ENCODE measurements around the gene MOB2.
A peak's percentile ranks its signal among the peaks of the same experiment; 100 is the strongest.

Gene MOB2

GRCh38 chr11:1468002-1468401 lies 18.6 kb downstream of the MOB2 start:
- Histone ChIP-seq H3K9me3 (no peaks in the 10 kb centered on the region), H3K36me3 (peaks cover 46 to 98% (median 62%) of the 10 kb centered on the region in 3 donors)

GRCh38 chr11:1467270-1467669 lies 19.3 kb downstream of the MOB2 start:
- H3K27ac ChIP-seq, result peak overlapping the region; percentile 74 to 78
- no peaks in the 10 kb centered on the region for H3K27me3 ChIP-seq
- H3K4me1 ChIP-seq, result peaks cover 0 to 56% (median 21%) of the 10 kb centered on the region in 4 donors
- TF ChIP-seq CTCF (IDR thresholded peaks at IDR 0.05), result no peak
- no peak for DNase-seq
- H3K4me3 ChIP-seq, result no peak overlapping the region
- intact Hi-C loops (cut with DNase I; ENCODE audit: low total_unique reads), result no loop called here
- H3K36me3 ChIP-seq, result peaks cover 46 to 98% (median 58%) of the 10 kb centered on the region in 3 donors
- no peaks in the 10 kb centered on the region for H3K9me3 ChIP-seq

More at GRCh38 chr11:1468002-1468401, 18.6 kb downstream of the MOB2 start:
- H3K27me3 ChIP-seq, result no peaks in the 10 kb centered on the region
- peaks cover 0 to 48% (median 17%) of the 10 kb centered on the region in 4 donors for H3K4me1 ChIP-seq
- peak overlapping the region; percentile 74 to 78 for H3K27ac ChIP-seq
- intact Hi-C loops (cut with DNase I; ENCODE audit: low total_unique reads), result no loop called here
- no peak overlapping the region for H3K4me3 ChIP-seq
- DNase-seq, result peak in 1 of 2 donors; percentile 94
- TF ChIP-seq CTCF (IDR thresholded peaks at IDR 0.05), result no peak

- intact Hi-C loops (cut with DNase I; ENCODE audit: low total_unique reads), result no loop called here
- no peak for TF ChIP-seq CTCF (IDR thresholded peaks at IDR 0.05)
- peak overlapping the region; percentile 74 to 78 for H3K27ac ChIP-seq
- peaks cover 0 to 61% (median 26%) of the 10 kb centered on the region in 4 donors for H3K4me1 ChIP-seq
- no peak for DNase-seq
- H3K27me3 ChIP-seq, result no peaks in the 10 kb centered on the region
- H3K36me3 ChIP-seq, result peaks cover 45 to 98% (median 53%) of the 10 kb centered on the region in 3 donors
- H3K9me3 ChIP-seq, result no peaks in the 10 kb centered on the region
- no peak overlapping the region for H3K4me3 ChIP-seq
Measured at GRCh38 chr11:1466784-1467183, 19.8 kb downstream of the MOB2 start.

- H3K4me1 ChIP-seq, result peaks cover 0 to 74% (median 52%) of the 10 kb centered on the region in 4 donors
- DNase-seq, result no peak
- no peak overlapping the region for H3K4me3 ChIP-seq
- intact Hi-C loops (cut with DNase I; ENCODE audit: low total_unique reads), result no loop called here
- H3K36me3 ChIP-seq, result peaks cover 13 to 62% (median 16%) of the 10 kb centered on the region in 3 donors
- H3K9me3 ChIP-seq, result no peaks in the 10 kb centered on the region
- H3K27ac ChIP-seq, result peak overlapping the region; percentile 98 to 99
- no peaks in the 10 kb centered on the region for H3K27me3 ChIP-seq
- TF ChIP-seq CTCF (IDR thresholded peaks at IDR 0.05), result no peak
Measured at GRCh38 chr11:1463056-1463455, 23.5 kb downstream of the MOB2 start.

GRCh38 chr11:1462698-1462975 lies 23.9 kb downstream of the MOB2 start:
- Histone ChIP-seq H3K4me1 (peaks cover 0 to 74% (median 53%) of the 10 kb centered on the region in 4 donors), H3K4me3 (no peak overlapping the region), H3K36me3 (peaks cover 13 to 58% (median 14%) of the 10 kb centered on the region in 3 donors), H3K27ac (peak overlapping the region; percentile 98 to 99), H3K27me3 (no peaks in the 10 kb centered on the region), H3K9me3 (no peaks in the 10 kb centered on the region)
- no peak for DNase-seq
- intact Hi-C loops (cut with DNase I; ENCODE audit: low total_unique reads), result no loop called here
- TF ChIP-seq CTCF (IDR thresholded peaks at IDR 0.05), result no peak
